Measurements from ENCODE around the gene FAM120C.

FAM120C gene

DNA sequence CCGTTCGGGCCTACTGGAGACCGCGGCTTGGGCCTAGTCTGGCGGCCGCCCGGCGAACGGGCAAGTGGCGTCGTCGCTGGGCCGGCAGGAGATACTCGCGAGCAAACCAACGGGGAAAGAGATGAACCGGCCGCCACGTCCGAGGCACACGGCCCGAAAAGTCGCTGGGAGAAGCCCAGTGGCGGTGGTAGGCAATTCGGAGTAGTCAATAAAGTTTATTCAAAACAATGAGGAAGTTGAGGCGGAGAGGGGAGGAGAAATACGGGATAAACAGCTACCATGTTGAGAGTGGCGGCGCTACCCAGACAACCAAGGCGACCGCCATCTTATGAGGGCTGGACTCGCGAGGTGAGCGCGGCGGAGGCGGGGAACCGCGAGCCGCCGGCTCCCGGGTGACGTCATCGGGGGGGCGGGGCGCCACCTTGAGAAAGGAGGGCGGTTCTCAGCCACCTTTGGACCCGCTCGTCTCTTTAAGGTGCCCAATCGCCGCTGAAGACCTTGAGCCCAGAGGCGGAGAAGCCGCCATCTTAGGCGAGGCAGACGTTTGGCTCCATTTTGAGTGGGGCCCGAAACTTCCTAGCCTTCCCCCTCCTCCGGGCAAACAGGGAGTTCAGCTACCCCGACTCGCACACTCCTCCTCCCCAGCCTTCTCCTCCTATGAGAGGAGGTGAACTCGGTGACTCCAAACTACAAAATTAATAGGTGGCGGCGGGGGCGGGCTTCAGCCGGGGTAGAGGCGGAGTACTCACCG lies 138.8 kb downstream of the FAM120C start, which contains the start of gene PHF8:
TSS of gene PHF8 (minus strand) at position 348 of the 751 bp plus-strand sequence. CDS start 1,745 bp downstream, outside the sequence.
- in situ Hi-C loops (cut with MboI; ENCODE audit: low sequenced_read_pairs), result no loop called here

DNA sequence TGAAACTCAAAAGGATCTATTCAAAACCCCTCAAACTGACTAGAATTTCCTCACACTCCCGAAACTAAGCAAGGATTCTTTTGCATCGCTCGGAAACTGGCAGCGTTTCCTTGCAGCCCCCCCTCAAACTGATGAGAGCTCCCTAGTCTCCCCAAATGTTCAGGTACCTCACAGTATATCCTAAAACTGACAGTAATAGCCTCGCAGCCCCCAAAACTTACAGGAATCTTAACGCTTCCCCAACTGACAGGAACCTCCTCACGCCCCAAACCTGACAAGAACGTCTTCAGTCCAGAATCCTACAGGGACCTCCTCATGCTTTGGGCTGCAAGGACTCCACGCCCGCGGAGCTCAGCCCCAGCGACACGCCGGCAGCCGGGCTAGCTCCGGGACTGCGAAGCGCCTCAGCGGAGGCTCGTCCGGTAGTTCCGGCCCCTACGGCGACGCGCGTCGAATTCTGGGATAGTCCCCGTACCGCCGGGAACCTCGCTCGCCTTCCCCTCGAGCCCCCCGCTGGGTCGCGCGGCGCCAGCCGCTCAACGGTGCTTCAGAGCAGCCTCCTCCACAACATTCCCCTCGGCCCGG lies 139.4 kb downstream of the FAM120C start:
- in situ Hi-C loops (cut with MboI; ENCODE audit: low sequenced_read_pairs), result no loop called here

DNA sequence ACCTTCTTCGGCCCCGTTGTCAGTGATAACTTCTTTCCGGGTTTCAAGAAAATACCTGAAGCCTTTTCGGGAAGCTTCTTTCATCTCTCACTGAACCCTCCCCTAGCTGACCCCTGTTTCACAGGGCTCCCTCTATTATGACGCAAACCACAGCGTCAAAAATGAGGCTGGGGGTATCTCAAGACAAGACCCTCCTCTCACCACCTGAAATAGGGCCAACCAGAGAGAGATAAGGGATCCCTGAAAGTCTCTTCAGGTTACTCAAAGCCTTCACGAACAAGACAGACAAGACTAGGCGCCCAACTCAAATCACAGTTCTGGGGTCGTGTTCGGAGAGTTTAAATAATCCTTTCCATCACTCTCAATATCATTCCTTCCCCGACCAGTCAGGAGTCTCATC lies 140.0 kb downstream of the FAM120C start:
- in situ Hi-C loops (cut with MboI; ENCODE audit: low sequenced_read_pairs), result no loop called here

DNA sequence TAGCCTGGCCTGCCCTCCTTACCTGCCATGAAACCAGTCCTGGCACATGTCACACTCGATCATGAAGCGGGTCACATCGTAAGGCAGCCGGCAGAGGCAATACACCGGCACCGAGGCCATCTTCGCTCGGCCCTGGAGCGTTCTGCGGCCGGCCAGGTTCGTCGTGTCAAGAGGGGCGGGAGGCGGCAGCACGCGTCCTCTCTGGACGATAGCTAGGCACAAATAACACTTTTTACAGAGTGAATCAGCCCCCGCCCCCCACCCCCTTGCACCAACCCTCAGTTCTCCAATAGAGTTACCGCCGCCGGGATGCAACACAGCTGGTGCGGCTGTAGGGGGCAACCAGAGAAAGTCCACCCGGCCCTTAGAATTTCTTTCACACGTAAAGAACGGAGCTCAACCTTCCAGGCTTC lies 140.4 kb downstream of the FAM120C start:
- in situ Hi-C loops (cut with MboI; ENCODE audit: low sequenced_read_pairs), result no loop called here

DNA sequence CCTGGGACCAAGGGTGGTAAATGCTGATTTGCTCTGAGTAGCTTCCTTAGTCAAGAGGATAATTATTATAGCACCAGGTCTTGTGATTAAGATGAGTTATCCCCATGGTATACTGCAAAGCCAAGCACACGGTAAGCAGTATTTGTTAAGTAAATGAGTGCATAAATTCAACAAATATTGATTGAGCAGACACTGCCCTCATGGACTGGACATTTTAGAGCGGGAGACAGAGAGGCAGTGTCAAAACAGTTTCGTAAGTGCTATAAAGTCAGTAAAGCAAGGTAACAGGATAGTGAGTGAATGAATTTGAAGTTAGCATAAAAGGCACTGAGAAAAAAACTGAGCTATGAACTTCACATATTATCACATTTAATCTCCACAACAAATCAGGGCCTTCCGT lies 152.7 kb downstream of the FAM120C start:
- in situ Hi-C loops (cut with MboI; ENCODE audit: low sequenced_read_pairs), result no loop called here

DNA sequence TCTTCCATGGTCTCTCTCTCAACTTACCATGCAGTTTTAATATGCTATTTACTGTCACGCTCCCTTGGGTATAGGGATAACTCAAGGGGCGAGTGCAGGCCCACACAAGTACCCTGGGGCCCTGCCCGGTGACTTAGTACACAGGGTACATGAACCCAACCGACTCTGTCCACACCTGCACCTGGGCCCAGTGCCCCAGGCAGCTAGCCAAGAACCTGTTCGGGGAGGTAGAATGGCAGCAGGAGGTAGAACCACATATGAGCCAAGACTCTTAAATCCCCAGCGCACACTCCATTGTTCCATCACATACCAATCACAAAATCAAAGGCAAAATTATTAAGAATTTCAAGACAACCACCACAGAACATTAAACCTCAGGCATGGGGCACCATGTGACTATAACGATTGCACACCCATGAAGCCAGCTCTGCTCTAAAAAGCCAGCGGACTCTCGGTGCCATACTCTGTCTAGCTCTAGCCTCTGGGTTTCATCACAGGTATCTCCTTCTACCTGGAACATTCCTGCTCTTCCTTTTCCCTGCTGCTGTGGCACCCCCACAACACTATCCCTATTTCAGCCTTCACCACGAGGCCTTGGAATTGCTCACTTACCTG lies 153.4 kb downstream of the FAM120C start:
- in situ Hi-C loops (cut with MboI; ENCODE audit: low sequenced_read_pairs), result no loop called here

DNA sequence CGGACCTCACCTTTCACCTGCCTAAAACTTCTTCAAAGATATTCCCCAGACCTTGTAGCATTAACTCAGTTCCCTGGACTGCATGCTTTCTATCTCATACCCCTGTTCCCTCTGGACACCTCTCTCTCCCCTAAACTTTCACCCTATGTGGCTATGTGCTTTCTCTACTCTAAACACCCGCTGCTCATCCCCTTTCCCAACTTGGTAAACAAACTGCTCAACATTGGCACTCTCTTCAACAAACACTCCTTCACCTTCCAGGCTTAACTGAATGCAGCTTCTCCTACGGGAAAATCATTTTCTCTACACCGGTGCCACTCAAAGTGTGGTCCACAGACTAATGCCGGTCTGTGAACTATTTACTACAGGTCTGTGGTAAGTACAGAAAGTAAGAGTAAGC lies 158.7 kb downstream of the FAM120C start:
- in situ Hi-C loops (cut with MboI; ENCODE audit: low sequenced_read_pairs), result no loop called here
